ENCODE results near the gene TMEM132C.

GRCh38 chr12:128639089-128639488 is 372.1 kb downstream of the TMEM132C start:
- TF ChIP-seq CTCF (IDR thresholded peaks at IDR 0.05) = no peak
- TF ChIP-seq POLR2A (IDR thresholded peaks at IDR 0.05) = no peak
- no peak for TF ChIP-seq POLR2AphosphoS5 (IDR thresholded peaks at IDR 0.05)

All from sigmoid colon (tissue), 4 donors.